CD14-positive monocyte (primary cell): ENCODE data around the gene ERBB4. TPM values are rescaled to one million over a fixed set of nuclear protein-coding genes. Genes with fewer than 3 reads are reported as not detected.
"Not testable (repeated sequence)": the region's sequence is repeated elsewhere in the genome, so short reads cannot be mapped to it uniquely, and the experiment has no call there.

ENCODE experiments used
- DNase-seq, 3 donors: peaks; one replicate each; pipeline ENCODE4 v3.0.0-alpha.2; 2011 to 2022
- H2AFZ ChIP-seq: 2 replicates; pipeline ENCODE4 v1.6.0; 2012; ENCODE audit warnings: mild to moderate bottlenecking, low read depth, low read length, inconsistent platforms; ENCODE audit not compliant: insufficient read depth, poor library complexity, severe bottlenecking
- H3K27ac ChIP-seq, 2 donors: 1 replicate in 1 of 2; 2 replicates in 1 of 2; pipeline ENCODE4 v1.5.1; 2012 to 2013; ENCODE audit warnings: low read length in 2 of 2, control low read depth in 1 of 2, inconsistent platforms in 1 of 2, low read depth in 1 of 2, mild to moderate bottlenecking in 1 of 2
- H3K27me3 ChIP-seq, 2 donors: one replicate each; pipeline versions ENCODE4 v1.6.0 to v1.6.1; 2011 to 2013; ENCODE audit warnings: low read length in 2 of 2; ENCODE audit not compliant: control insufficient read depth in 2 of 2, insufficient read depth in 2 of 2
- H3K36me3 ChIP-seq, 2 donors: replicated peaks in 1 of 2; 1 replicate in 1 of 2; 2 replicates in 1 of 2; pipeline versions ENCODE4 v1.5.1 to v1.6.1; 2012 to 2013; ENCODE audit warnings: low read length in 2 of 2, control low read depth in 1 of 2, inconsistent platforms in 1 of 2, mild to moderate bottlenecking in 1 of 2; ENCODE audit not compliant: insufficient read depth in 2 of 2, control insufficient read depth in 1 of 2
- H3K4me1 ChIP-seq, 2 donors: 1 replicate in 1 of 2; 2 replicates in 1 of 2; pipeline versions ENCODE4 v1.5.1 to v1.6.1; 2012 to 2013; ENCODE audit warnings: low read length in 2 of 2, control low read depth in 1 of 2, inconsistent platforms in 1 of 2, mild to moderate bottlenecking in 1 of 2, moderate library complexity in 1 of 2; ENCODE audit not compliant: insufficient read depth in 2 of 2, control insufficient read depth in 1 of 2
- H3K4me2 ChIP-seq: replicated peaks from 2 replicates; pipeline ENCODE3; 2012; ENCODE audit warnings: low read length, moderate library complexity, mild to moderate bottlenecking; ENCODE audit not compliant: poor library complexity, severe bottlenecking; ENCODE audit errors: extremely low read depth
- H3K4me3 ChIP-seq, 3 experiments: fragments of 200-600 bp in 1 of 3; sonication (generic) in 1 of 3; replicated peaks in 1 of 3; 1 replicate in 2 of 3; 2 replicates in 1 of 3; pipeline ENCODE4 v1.5.1; 2011 to 2013; ENCODE audit warnings: low read length in 3 of 3, mild to moderate bottlenecking in 3 of 3, control low read depth in 2 of 3, low read depth in 2 of 3, inconsistent platforms in 1 of 3, moderate library complexity in 1 of 3
- H3K79me2 ChIP-seq: 2 replicates; pipeline ENCODE4 v1.6.0; 2012; ENCODE audit warnings: mild to moderate bottlenecking, control low read depth, inconsistent platforms, low read length, moderate library complexity; ENCODE audit not compliant: insufficient read depth
- H3K9ac ChIP-seq: 2 replicates; pipeline ENCODE4 v1.6.0; 2017; ENCODE audit warnings: low read length, mild to moderate bottlenecking; ENCODE audit not compliant: insufficient read depth, poor library complexity, severe bottlenecking
- H3K9me3 ChIP-seq, 2 donors: replicated peaks in 1 of 2; 1 replicate in 1 of 2; 2 replicates in 1 of 2; pipeline versions ENCODE4 v1.5.1 to v1.6.1; 2012 to 2013; ENCODE audit warnings: low read length in 2 of 2, control low read depth in 1 of 2; ENCODE audit not compliant: control insufficient read depth in 1 of 2, insufficient read depth in 1 of 2
- H4K20me1 ChIP-seq: 2 replicates; pipeline ENCODE4 v1.6.0; 2012; ENCODE audit warnings: mild to moderate bottlenecking, low read length, control low read depth, moderate library complexity; ENCODE audit not compliant: insufficient read depth
- H3K27ac Mint-ChIP-seq, 7 donors: one replicate each; pipeline ENCODE4 v1.8.0; 2020; ENCODE audit warnings: mild to moderate bottlenecking in 7 of 7, mixed read lengths in 7 of 7, moderate library complexity in 6 of 7, inconsistent platforms in 2 of 7
- H3K27me3 Mint-ChIP-seq, 3 donors: one replicate each; pipeline ENCODE4 v1.8.0; 2021 to 2022; ENCODE audit warnings: low read depth in 3 of 3, mild to moderate bottlenecking in 3 of 3, mixed read lengths in 3 of 3, moderate library complexity in 3 of 3, inconsistent platforms in 1 of 3
- H3K36me3 Mint-ChIP-seq, 2 donors: one replicate each; pipeline ENCODE4 v1.8.0; 2020; ENCODE audit warnings: mixed read lengths in 2 of 2, inconsistent platforms in 1 of 2, mild to moderate bottlenecking in 1 of 2
- H3K4me1 Mint-ChIP-seq: one replicate; pipeline ENCODE4 v1.8.0; 2020; ENCODE audit warnings: mild to moderate bottlenecking, mixed read lengths
- H3K4me3 Mint-ChIP-seq, 2 donors: one replicate each; pipeline ENCODE4 v1.8.0; 2020; ENCODE audit warnings: mild to moderate bottlenecking in 2 of 2, mixed read lengths in 2 of 2, moderate library complexity in 1 of 2
- H3K9me3 Mint-ChIP-seq, 7 donors: one replicate each; pipeline ENCODE4 v1.8.0; 2020 to 2022; ENCODE audit warnings: mixed read lengths in 7 of 7, mild to moderate bottlenecking in 6 of 7, moderate library complexity in 6 of 7, inconsistent platforms in 2 of 7
- WGBS: methylation state at CpG from one replicate; pipeline ENCODE4 v1.1.5; 2013; ENCODE audit warnings: missing lambda C conversion rate; ENCODE audit not compliant: insufficient coverage; 5-methylcytosine and 5-hydroxymethylcytosine counted together
- intact Hi-C, 2 donors: fragments of 100-400 bp; cut with micrococcal nuclease; formaldehyde crosslinking; loops; one replicate each; pipeline versions ENCODE4 v1.15.0 to v1.15.1; 2023
- polyA plus RNA-seq, 3 donors: library from polyadenylated mRNA; depleted of rRNA in 1 of 3; unstranded in 2 of 3; stranded (reverse) in 1 of 3; fragments of 300-500 nt in 2 of 3; fragments of >200 nt in 1 of 3; fragmentation: Illumina TruSeq in 2 of 3; gene quantifications; 1 replicate in 2 of 3; 2 replicates in 1 of 3; pipeline ENCODE4 v1.2.3, GENCODE V29; 2012 to 2021
- TF ChIP-seq, protein P1 (sequence below): fragments of 200-600 bp; IDR thresholded peaks from one replicate; pipeline ENCODE4 v1.8.0; 2022; ENCODE audit warnings: antibody characterized with exemption, mild to moderate bottlenecking

ERBB4 gene
- polyA plus RNA-seq, 3 donors, result not detected

DNA sequence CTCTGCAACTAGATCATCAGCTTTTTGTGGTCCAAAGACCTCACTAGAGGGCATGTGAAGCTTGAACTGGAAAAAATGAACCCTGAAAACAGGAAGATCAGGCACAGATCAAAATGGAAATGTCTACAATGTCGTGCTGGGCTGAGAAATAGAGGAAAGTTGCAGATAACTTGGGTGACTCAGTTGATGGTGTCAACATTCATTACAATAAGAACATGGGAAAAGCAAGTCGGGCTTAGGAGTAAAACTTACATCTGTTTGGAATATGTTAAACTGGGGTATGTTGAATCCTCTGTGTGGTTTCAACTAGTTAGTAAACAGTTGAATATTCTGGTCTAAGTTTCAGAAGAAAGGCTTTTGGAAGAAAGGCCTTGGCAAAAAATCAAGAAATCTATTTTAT, 940.4 kb downstream of the ERBB4 start:
- H4K20me1 ChIP-seq, result no peaks in the 10 kb centered on the region
- Mint-ChIP-seq H3K36me3 (no peaks in the 10 kb centered on the region), H3K27ac (no peak overlapping the region), H3K27me3 (peaks cover 0 to 3% (median 0%) of the 10 kb centered on the region in 3 donors), H3K9me3 (peaks cover 0 to 5% (median 2%) of the 10 kb centered on the region in 7 donors), H3K4me1 (no peaks in the 10 kb centered on the region), H3K4me3 (no peak overlapping the region)
- no peak overlapping the region for H3K4me3 ChIP-seq
- H3K27ac ChIP-seq, result no peak overlapping the region
- TF ChIP-seq, protein P1, sequence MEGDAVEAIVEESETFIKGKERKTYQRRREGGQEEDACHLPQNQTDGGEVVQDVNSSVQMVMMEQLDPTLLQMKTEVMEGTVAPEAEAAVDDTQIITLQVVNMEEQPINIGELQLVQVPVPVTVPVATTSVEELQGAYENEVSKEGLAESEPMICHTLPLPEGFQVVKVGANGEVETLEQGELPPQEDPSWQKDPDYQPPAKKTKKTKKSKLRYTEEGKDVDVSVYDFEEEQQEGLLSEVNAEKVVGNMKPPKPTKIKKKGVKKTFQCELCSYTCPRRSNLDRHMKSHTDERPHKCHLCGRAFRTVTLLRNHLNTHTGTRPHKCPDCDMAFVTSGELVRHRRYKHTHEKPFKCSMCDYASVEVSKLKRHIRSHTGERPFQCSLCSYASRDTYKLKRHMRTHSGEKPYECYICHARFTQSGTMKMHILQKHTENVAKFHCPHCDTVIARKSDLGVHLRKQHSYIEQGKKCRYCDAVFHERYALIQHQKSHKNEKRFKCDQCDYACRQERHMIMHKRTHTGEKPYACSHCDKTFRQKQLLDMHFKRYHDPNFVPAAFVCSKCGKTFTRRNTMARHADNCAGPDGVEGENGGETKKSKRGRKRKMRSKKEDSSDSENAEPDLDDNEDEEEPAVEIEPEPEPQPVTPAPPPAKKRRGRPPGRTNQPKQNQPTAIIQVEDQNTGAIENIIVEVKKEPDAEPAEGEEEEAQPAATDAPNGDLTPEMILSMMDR, result no peak
- H3K4me2 ChIP-seq, result no peak overlapping the region
- H3K9ac ChIP-seq, result no peak overlapping the region
- intact Hi-C loops, result no loop called here
- no peaks in the 10 kb centered on the region for H3K4me1 ChIP-seq
- no peak for DNase-seq
- no peaks in the 10 kb centered on the region for H3K36me3 ChIP-seq
- no CpG with 5 or more reads among the region's 2 CpGs for WGBS
- H3K79me2 ChIP-seq, result no peaks in the 10 kb centered on the region
- no peaks in the 10 kb centered on the region for H3K9me3 ChIP-seq
- H2AFZ ChIP-seq, result no peak overlapping the region
- H3K27me3 ChIP-seq, result no peaks in the 10 kb centered on the region

DNA sequence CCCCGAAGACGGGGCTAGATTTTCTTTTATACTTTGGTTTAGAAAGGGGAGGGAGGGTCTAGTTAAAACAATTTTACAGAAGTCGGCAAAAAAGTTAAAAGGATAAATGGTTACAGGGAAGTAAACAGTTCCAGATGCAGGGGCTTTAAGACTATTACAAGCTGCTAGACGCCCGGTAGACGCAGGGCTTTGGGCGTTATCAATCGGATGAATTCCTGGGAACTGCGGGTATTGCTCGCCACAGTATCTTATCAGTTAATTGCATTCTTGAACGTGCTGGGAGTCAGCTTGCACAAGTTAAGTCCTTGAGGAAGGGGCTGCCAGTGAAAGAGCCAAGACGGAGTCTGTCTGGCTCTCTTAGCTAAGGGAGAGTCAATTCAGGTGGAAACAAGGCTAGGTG, 946.6 kb downstream of the ERBB4 start:
- H3K9me3 ChIP-seq, H3K9me3 Mint-ChIP-seq, H3K27me3 Mint-ChIP-seq, H3K4me1 ChIP-seq, H3K4me2 ChIP-seq, H3K36me3 ChIP-seq, H3K4me3 Mint-ChIP-seq, H3K79me2 ChIP-seq, H2AFZ ChIP-seq, H3K4me3 ChIP-seq, H3K27ac ChIP-seq, H4K20me1 ChIP-seq, H3K9ac ChIP-seq, H3K27ac Mint-ChIP-seq, H3K27me3 ChIP-seq, intact Hi-C loops, DNase-seq, H3K4me1 Mint-ChIP-seq, H3K36me3 Mint-ChIP-seq: not testable (repeated sequence)
- WGBS, result 78% methylated on average over 5 of the region's 12 CpGs
